Activated CD8-positive, alpha-beta T cell treated with anti-CD3 and anti-CD28 coated beads for 36 hours (primary cell): Measurements from ENCODE around the gene ATP1B3. TPM values are rescaled to one million over a fixed set of nuclear protein-coding genes. Genes with fewer than 3 reads are reported as not detected.

ENCODE experiments used
- ATAC-seq: fragments of 200-7000 bp; cut with Tn5 transposase; one replicate; pipeline ENCODE4 v1.10.0; 2021; ENCODE audit warnings: mild to moderate bottlenecking, moderate library complexity
- CTCF ChIA-PET: fragments of 350-600 bp; sonication (Branson Sonifier 250); formaldehyde crosslinking; loops from one replicate; lab custom pipeline; 2021; ENCODE audit warnings: antibody characterized with exemption; lab: Charles Lee
- POLR2A ChIA-PET: fragments of 350-600 bp; sonication (Branson Sonifier 250); formaldehyde crosslinking; loops from one replicate; lab custom pipeline; 2021; ENCODE audit warnings: antibody characterized with exemption; lab: Charles Lee
- DNase-seq: peaks from one replicate; pipeline ENCODE4 v3.0.0-alpha.2; 2020
- H3K27ac Mint-ChIP-seq: one replicate; pipeline ENCODE4 v1.8.0; 2021; ENCODE audit warnings: mild to moderate bottlenecking, mixed read lengths
- H3K27me3 Mint-ChIP-seq: one replicate; pipeline ENCODE4 v1.8.0; 2021; ENCODE audit warnings: mixed read lengths
- H3K36me3 Mint-ChIP-seq: one replicate; pipeline ENCODE4 v1.8.0; 2021; ENCODE audit warnings: low read depth, mixed read lengths
- H3K4me1 Mint-ChIP-seq: one replicate; pipeline ENCODE4 v1.8.0; 2021; ENCODE audit warnings: low read depth, mixed read lengths
- H3K4me3 Mint-ChIP-seq: one replicate; pipeline ENCODE4 v1.8.0; 2021; ENCODE audit warnings: mild to moderate bottlenecking, moderate library complexity, mixed read lengths
- H3K9me3 Mint-ChIP-seq: one replicate; pipeline ENCODE4 v1.8.0; 2021; ENCODE audit warnings: mixed read lengths
- intact Hi-C: fragments of 100-400 bp; cut with micrococcal nuclease; formaldehyde crosslinking; loops from one replicate; pipeline ENCODE4 v1.10.0; 2022
- total RNA-seq, 2 experiments: library from RNA; stranded (reverse); gene quantifications; one replicate each; pipeline ENCODE4 v1.2.3, GENCODE V29; 2021
- TF ChIP-seq, protein P1 (sequence below): fragments of 200-600 bp; IDR thresholded peaks from one replicate; pipeline ENCODE4 v1.8.0; 2022; ENCODE audit warnings: antibody characterized with exemption, mild to moderate bottlenecking

ATP1B3 gene
- total RNA-seq, 2 experiments from 2014 or later: 127 to 134 TPM

- intact Hi-C loops: no loop called here
- Mint-ChIP-seq H3K27ac (no peak overlapping the region), H3K4me1 (peaks cover 3% of the 10 kb centered on the region), H3K36me3 (no peaks in the 10 kb centered on the region), H3K9me3 (no peaks in the 10 kb centered on the region), H3K4me3 (no peak overlapping the region), H3K27me3 (no peaks in the 10 kb centered on the region)
- ATAC-seq (no peak), DNase-seq (no peak)
- CTCF ChIA-PET: interaction anchor here (1.0 kb wide), 1 partner anchor 10 kb away, joined by 3 read pairs; no protein-coding TSS in a partner anchor
- TF ChIP-seq, protein P1, sequence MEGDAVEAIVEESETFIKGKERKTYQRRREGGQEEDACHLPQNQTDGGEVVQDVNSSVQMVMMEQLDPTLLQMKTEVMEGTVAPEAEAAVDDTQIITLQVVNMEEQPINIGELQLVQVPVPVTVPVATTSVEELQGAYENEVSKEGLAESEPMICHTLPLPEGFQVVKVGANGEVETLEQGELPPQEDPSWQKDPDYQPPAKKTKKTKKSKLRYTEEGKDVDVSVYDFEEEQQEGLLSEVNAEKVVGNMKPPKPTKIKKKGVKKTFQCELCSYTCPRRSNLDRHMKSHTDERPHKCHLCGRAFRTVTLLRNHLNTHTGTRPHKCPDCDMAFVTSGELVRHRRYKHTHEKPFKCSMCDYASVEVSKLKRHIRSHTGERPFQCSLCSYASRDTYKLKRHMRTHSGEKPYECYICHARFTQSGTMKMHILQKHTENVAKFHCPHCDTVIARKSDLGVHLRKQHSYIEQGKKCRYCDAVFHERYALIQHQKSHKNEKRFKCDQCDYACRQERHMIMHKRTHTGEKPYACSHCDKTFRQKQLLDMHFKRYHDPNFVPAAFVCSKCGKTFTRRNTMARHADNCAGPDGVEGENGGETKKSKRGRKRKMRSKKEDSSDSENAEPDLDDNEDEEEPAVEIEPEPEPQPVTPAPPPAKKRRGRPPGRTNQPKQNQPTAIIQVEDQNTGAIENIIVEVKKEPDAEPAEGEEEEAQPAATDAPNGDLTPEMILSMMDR: no peak
- POLR2A ChIA-PET: no interaction called here
These were observed 40.8 kb upstream of the ATP1B3 start for GRCh38 chr3:141835557-141836229.

- Mint-ChIP-seq H3K36me3 (no peaks in the 10 kb centered on the region), H3K4me3 (no peak overlapping the region)
These were observed 37.1 kb upstream of the ATP1B3 start for GRCh38 chr3:141839389-141839788.

GRCh38 chr3:141840737-141841544, 35.5 kb upstream of the ATP1B3 start:
- Mint-ChIP-seq H3K4me1 (peaks cover 10% of the 10 kb centered on the region), H3K27me3 (no peaks in the 10 kb centered on the region), H3K4me3 (no peak overlapping the region), H3K36me3 (no peaks in the 10 kb centered on the region), H3K9me3 (no peaks in the 10 kb centered on the region), H3K27ac (peak overlapping the region; percentile 6)
- ATAC-seq (peak; percentile 65), DNase-seq (peak; percentile 30)
- CTCF ChIA-PET: interaction anchor here (1.2 kb wide), 1 partner anchor 34 kb away, joined by 4 read pairs; no protein-coding TSS in a partner anchor
- TF ChIP-seq, protein P1: no peak
- intact Hi-C loops: no loop called here
- POLR2A ChIA-PET: interaction anchor here (1.3 kb wide), 1 partner anchor 96 kb away, joined by 3 read pairs; no protein-coding TSS in a partner anchor

More at GRCh38 chr3:141839389-141839788, 37.1 kb upstream of the ATP1B3 start:
- ChIA-PET POLR2A (no interaction called here), CTCF (no interaction called here)
- H3K4me1 Mint-ChIP-seq: peaks cover 10% of the 10 kb centered on the region
- ATAC-seq (no peak), DNase-seq (no peak)
- H3K9me3 Mint-ChIP-seq: no peaks in the 10 kb centered on the region
- TF ChIP-seq, protein P1: no peak
- H3K27me3 Mint-ChIP-seq: no peaks in the 10 kb centered on the region
- intact Hi-C loops: no loop called here
- H3K27ac Mint-ChIP-seq: no peak overlapping the region

GRCh38 chr3:141844108-141844507, 32.3 kb upstream of the ATP1B3 start:
- intact Hi-C loops: no loop called here
- POLR2A ChIA-PET: interaction anchor here (0.9 to 1.1 kb wide), 2 partner anchors 47 to 53 kb away, joined by 3 to 4 read pairs; no protein-coding TSS in a partner anchor
- Mint-ChIP-seq H3K9me3 (no peaks in the 10 kb centered on the region), H3K27ac (no peak overlapping the region), H3K4me1 (peaks cover 10% of the 10 kb centered on the region), H3K4me3 (no peak overlapping the region), H3K27me3 (no peaks in the 10 kb centered on the region), H3K36me3 (no peaks in the 10 kb centered on the region)
- ATAC-seq (no peak), DNase-seq (no peak)
- CTCF ChIA-PET: interaction anchor here (2.0 to 2.4 kb wide), 3 partner anchors 24 to 105 kb away, joined by 8 to 25 read pairs (median 9); partner anchors contain the start of gene RNF7
- TF ChIP-seq, protein P1: no peak
